Endothelial cell of umbilical vein (primary cell): Measurements from ENCODE around the gene ACBD5. TPM values are rescaled to one million over a fixed set of nuclear protein-coding genes. Genes with fewer than 3 reads are reported as not detected.

Source experiments
- BruUV-seq: library from RNA; stranded (reverse); fragments of 400-500 nt; replicated peaks from 2 replicates; lab custom pipeline; 2021; lab: Mats Ljungman, UMichigan
- CTCF ChIA-PET: fragments of 300-600, 350-600 bp; sonication (Branson Sonifier 250); formaldehyde crosslinking; loops from one replicate; lab custom pipeline; 2021; ENCODE audit warnings: antibody characterized with exemption, inconsistent platforms; lab: Charles Lee
- POLR2A ChIA-PET: fragments of 300-600, 350-600 bp; sonication (Branson Sonifier 250); formaldehyde crosslinking; loops from one replicate; lab custom pipeline; 2021; ENCODE audit warnings: antibody characterized with exemption, inconsistent platforms; lab: Charles Lee
- DNase-seq: peaks from one replicate; pipeline ENCODE4 v3.0.0-alpha.2; 2011; ENCODE audit warnings: low read depth, low spot score
- FAIRE-seq: peaks from 2 replicates; lab custom pipeline; 2011; peaks lifted over from hg19 to GRCh38; lab: Jason Lieb, UNC
- H2AFZ ChIP-seq: 2 replicates; pipeline ENCODE4 v1.6.0; 2012; ENCODE audit warnings: low read depth, low read length, control low read depth, inconsistent platforms
- H3K27ac ChIP-seq: 2 replicates; pipeline ENCODE4 v1.5.1; 2011; ENCODE audit warnings: low read depth, mild to moderate bottlenecking, control low read depth, low read length, moderate library complexity; ENCODE audit not compliant: insufficient read depth
- H3K27me3 ChIP-seq, 2 experiments: 2 replicates each; pipeline versions ENCODE4 v1.6.0 to v1.6.1; 2011; ENCODE audit warnings: low read length in 2 of 2, mixed read lengths in 1 of 2; ENCODE audit not compliant: control insufficient read depth in 2 of 2, insufficient read depth in 2 of 2
- H3K36me3 ChIP-seq, 2 experiments: 2 replicates in 1 of 2; 3 replicates in 1 of 2; pipeline ENCODE4 v1.5.1; 2011; ENCODE audit warnings: low read length in 2 of 2, mild to moderate bottlenecking in 1 of 2, moderate library complexity in 1 of 2; ENCODE audit not compliant: control insufficient read depth in 2 of 2, insufficient read depth in 2 of 2; ENCODE audit errors: extremely low read depth in 1 of 2
- H3K4me1 ChIP-seq: 3 replicates; pipeline ENCODE4 v1.5.1; 2011; ENCODE audit warnings: mild to moderate bottlenecking, low read length; ENCODE audit not compliant: control insufficient read depth, insufficient read depth; ENCODE audit errors: extremely low read depth
- H3K4me2 ChIP-seq: 2 replicates; pipeline ENCODE4 v1.6.1; 2011; ENCODE audit warnings: low read length, control low read depth, mixed read lengths; ENCODE audit not compliant: insufficient read depth
- H3K4me3 ChIP-seq, 3 experiments: fragments of 200-600 bp in 1 of 3; sonication (generic), shearing (Covaris generic) in 1 of 3; replicated peaks in 1 of 3; 2 replicates each; pipeline ENCODE4 v1.5.1; 2011 to 2016; ENCODE audit warnings: control low read depth in 3 of 3, low read length in 3 of 3, mild to moderate bottlenecking in 2 of 3, inconsistent platforms in 1 of 3, low read depth in 1 of 3, moderate library complexity in 1 of 3; ENCODE audit not compliant: insufficient read depth in 1 of 3
- H3K79me2 ChIP-seq: 2 replicates; pipeline ENCODE4 v1.6.0; 2012; ENCODE audit warnings: low read length, inconsistent platforms; ENCODE audit not compliant: control insufficient read depth, insufficient read depth
- H3K9ac ChIP-seq: replicated peaks from 2 replicates; pipeline ENCODE3; 2011; ENCODE audit warnings: low read length, control low read depth; ENCODE audit not compliant: insufficient read depth; ENCODE audit errors: extremely low read depth
- H3K9me1 ChIP-seq: replicated peaks from 3 replicates; pipeline ENCODE4 v1.6.0; 2011; ENCODE audit warnings: mild to moderate bottlenecking, low read length; ENCODE audit not compliant: control insufficient read depth, insufficient read depth; ENCODE audit errors: extremely low read depth
- H3K9me3 ChIP-seq: replicated peaks from 2 replicates; pipeline ENCODE4 v1.5.1; 2012; ENCODE audit warnings: low read length, inconsistent platforms; ENCODE audit not compliant: control insufficient read depth, insufficient read depth
- H4K20me1 ChIP-seq: replicated peaks from 2 replicates; pipeline ENCODE3; 2011; ENCODE audit warnings: mild to moderate bottlenecking, low read length; ENCODE audit not compliant: control insufficient read depth, insufficient read depth; ENCODE audit errors: extremely low read depth
- CTCF ChIP-seq, 2 donors: IDR thresholded peaks; 1 replicate in 1 of 2; 2 replicates in 1 of 2; pipeline ENCODE4 v1.5.1; 2011; ENCODE audit warnings: low read length in 2 of 2, mild to moderate bottlenecking in 2 of 2, moderate library complexity in 2 of 2, control low read depth in 1 of 2, inconsistent platforms in 1 of 2, low read depth in 1 of 2; ENCODE audit not compliant: insufficient read depth in 1 of 2; ENCODE audit errors: extremely low read depth in 1 of 2
- EZH2 ChIP-seq: IDR thresholded peaks from 2 replicates; pipeline ENCODE4 v1.6.1; 2012; ENCODE audit warnings: borderline replicate concordance, low read depth, mild to moderate bottlenecking, moderate library complexity, low read length, inconsistent platforms; ENCODE audit not compliant: severe bottlenecking
- FOS ChIP-seq: IDR thresholded peaks from 2 replicates; pipeline ENCODE4 v1.6.1; 2011; ENCODE audit warnings: mild to moderate bottlenecking, low read length, moderate library complexity, borderline replicate concordance; ENCODE audit not compliant: insufficient read depth
- GATA2 ChIP-seq: IDR thresholded peaks from 2 replicates; pipeline ENCODE4 v1.7.0; 2011; ENCODE audit warnings: low read depth, mild to moderate bottlenecking, moderate library complexity, mixed read lengths, low read length; ENCODE audit not compliant: insufficient read length, insufficient read depth
- JUN ChIP-seq: IDR thresholded peaks from 2 replicates; pipeline ENCODE4 v1.6.1; 2011; ENCODE audit warnings: borderline replicate concordance, low read depth; ENCODE audit not compliant: insufficient read length, insufficient read depth
- MYC ChIP-seq: IDR thresholded peaks from one replicate; pipeline ENCODE4 v1.6.1; 2011; ENCODE audit warnings: mild to moderate bottlenecking, low read depth, low read length
- POLR2A ChIP-seq: IDR thresholded peaks from 2 replicates; pipeline ENCODE4 v1.6.1; 2012; ENCODE audit warnings: low read depth, mild to moderate bottlenecking, control low read depth, low read length
- POLR2AphosphoS5 ChIP-seq: IDR thresholded peaks from 2 replicates; pipeline ENCODE4 v1.6.1; 2012; ENCODE audit warnings: low read depth, mild to moderate bottlenecking, control low read depth, low read length, moderate library complexity; ENCODE audit not compliant: insufficient read depth
- dilution Hi-C: fragments of 300-500 bp; cut with MboI; formaldehyde crosslinking; loops from one replicate; pipeline ENCODE4 v1.15.0; 2019; ENCODE audit warnings: low sequenced_read_pairs; ENCODE audit not compliant: extremely low pct_ligation_motif_present
- intact Hi-C: fragments of 100-400 bp; cut with micrococcal nuclease; formaldehyde crosslinking; loops from one replicate; pipeline ENCODE4 v1.10.0; 2022
- polyA plus RNA-seq, 4 experiments: library from polyadenylated mRNA; depleted of rRNA in 3 of 4; stranded (reverse) in 3 of 4; unstranded in 1 of 4; fragments of >200 nt; gene quantifications; 2 replicates each; pipeline versions ENCODE4 v1.2.1 to v1.2.3, GENCODE V29; 2011 to 2012; ENCODE audit warnings: missing spikeins in 1 of 4
- total RNA-seq: library from RNA; stranded (reverse); gene quantifications from 2 replicates; pipeline ENCODE4 v1.2.3, GENCODE V29; 2021
- TF ChIP-seq, protein P1 (sequence below): IDR thresholded peaks from 2 replicates; pipeline ENCODE4 v1.6.1; 2011; ENCODE audit not compliant: insufficient read depth, insufficient read length

ACBD5 gene
- total and polyA plus RNA-seq, 2 donors (not counting 3 experiments of a cell fraction or from before 2014, with no cell fraction given) = 6.6 to 21.5 TPM

GRCh38 chr10:27150261-27150660, 90.3 kb downstream of the ACBD5 start:
- Histone ChIP-seq H3K9me1 (no peaks in the 10 kb centered on the region), H3K4me2 (no peak overlapping the region), H2AFZ (no peak overlapping the region), H3K4me3 (no peak overlapping the region), H3K4me1 (peaks cover 10% of the 10 kb centered on the region), H3K36me3 (peaks cover 0 to 10% of the 10 kb centered on the region in 2 experiments), H4K20me1 (peaks cover 7% of the 10 kb centered on the region), H3K9ac (no peak overlapping the region), H3K27ac (no peak overlapping the region), H3K79me2 (peaks cover 82% of the 10 kb centered on the region), H3K9me3 (no peaks in the 10 kb centered on the region), H3K27me3 (no peaks in the 10 kb centered on the region)
- dilution Hi-C loops = no loop called here
- CTCF ChIA-PET = no interaction called here
- BruUV-seq = no TSS peak
- TF ChIP-seq FOS = no peak
- no peak for TF ChIP-seq JUN
- no peak for TF ChIP-seq EZH2
- no peak for TF ChIP-seq GATA2
- TF ChIP-seq CTCF (IDR thresholded peaks at IDR 0.05; ENCODE audit: extremely low read depth in 1 of 2, insufficient read depth in 1 of 2, low read depth in 1 of 2, low read length in 2 of 2) = no peak
- TF ChIP-seq, protein P1, sequence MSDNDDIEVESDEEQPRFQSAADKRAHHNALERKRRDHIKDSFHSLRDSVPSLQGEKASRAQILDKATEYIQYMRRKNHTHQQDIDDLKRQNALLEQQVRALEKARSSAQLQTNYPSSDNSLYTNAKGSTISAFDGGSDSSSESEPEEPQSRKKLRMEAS = no peak
- no peak for TF ChIP-seq POLR2A
- TF ChIP-seq POLR2AphosphoS5 = no peak
- no peak for TF ChIP-seq MYC
- intact Hi-C loops = no loop called here
- FAIRE-seq = no peak
- POLR2A ChIA-PET = no interaction called here
- no peak for DNase-seq
